ENCODE data around the gene S100A2. TPM values are rescaled to one million over a fixed set of nuclear protein-coding genes. Genes with fewer than 3 reads are reported as not detected.
"Not testable (repeated sequence)": the region's sequence is repeated elsewhere in the genome, so short reads cannot be mapped to it uniquely, and the experiment has no call there.

S100A2 gene
- polyA plus RNA-seq, 10 donors, result 0.35 to 11.4 (median 1.5) TPM

- DNase-seq, result no peak
Measured at GRCh38 chr1:153597206-153597605, 31.6 kb upstream of the S100A2 start.

- DNase-seq, result peak in 1 of 3 donors; percentile 31
Measured at GRCh38 chr1:153592748-153593147, 27.1 kb upstream of the S100A2 start.

GRCh38 chr1:153588482-153588881 lies 22.8 kb upstream of the S100A2 start:
- DNase-seq, result no peak

GRCh38 chr1:153588033-153588432 lies 22.4 kb upstream of the S100A2 start:
- not testable (repeated sequence) for DNase-seq

- no peak for DNase-seq
Measured at GRCh38 chr1:153587314-153587713, 21.7 kb upstream of the S100A2 start.

GRCh38 chr1:153586347-153586746 lies 20.7 kb upstream of the S100A2 start:
- no peak for DNase-seq

GRCh38 chr1:153585006-153585405 lies 19.4 kb upstream of the S100A2 start:
- DNase-seq, result no peak

GRCh38 chr1:153583976-153584375 lies 18.3 kb upstream of the S100A2 start:
- DNase-seq, result no peak

- not testable (repeated sequence) for DNase-seq
Measured at GRCh38 chr1:153583514-153583913, 17.9 kb upstream of the S100A2 start.

- DNase-seq, result not testable (repeated sequence)
Measured at GRCh38 chr1:153582836-153583235, 17.2 kb upstream of the S100A2 start.

- DNase-seq, result no peak
Measured at GRCh38 chr1:153578936-153579335, 13.3 kb upstream of the S100A2 start.

- peak in 1 of 3 donors; percentile 22 for DNase-seq
Measured at GRCh38 chr1:153578490-153578889, 12.8 kb upstream of the S100A2 start.

GRCh38 chr1:153577624-153578051 lies 12.0 kb upstream of the S100A2 start:
- no peak for DNase-seq

- no peak for DNase-seq
Measured at GRCh38 chr1:153577138-153577537, 11.5 kb upstream of the S100A2 start.

GRCh38 chr1:153575497-153575896 lies 9.9 kb upstream of the S100A2 start:
- not testable (repeated sequence) for DNase-seq

- not testable (repeated sequence) for DNase-seq
Measured at GRCh38 chr1:153575081-153575491, 9.4 kb upstream of the S100A2 start.

GRCh38 chr1:153573351-153573750 lies 7.7 kb upstream of the S100A2 start:
- no peak for DNase-seq

GRCh38 chr1:153572569-153573015 lies 6.9 kb upstream of the S100A2 start:
- peak; percentile 52 to 68 (median 59) for DNase-seq

GRCh38 chr1:153571706-153572105 lies 6.1 kb upstream of the S100A2 start:
- DNase-seq, result no peak

GRCh38 chr1:153570874-153571273 lies 5.2 kb upstream of the S100A2 start:
- DNase-seq, result no peak

- DNase-seq, result no peak
Measured at GRCh38 chr1:153569465-153569864, 3.8 kb upstream of the S100A2 start.

GRCh38 chr1:153568367-153569099 lies 2.9 kb upstream of the S100A2 start:
- peak; percentile 84 to 93 (median 89) for DNase-seq

GRCh38 chr1:153567621-153568366 lies 2.1 kb upstream of the S100A2 start:
- DNase-seq, result no peak

Measured in muscle of back (tissue), 11 donors.